ENCODE results near the gene TENM4. TPM values are rescaled to one million over a fixed set of nuclear protein-coding genes. Genes with fewer than 3 reads are reported as not detected.

TENM4 gene
- total RNA-seq, 1 donor from 2014 or later: 5.1 TPM

DNA sequence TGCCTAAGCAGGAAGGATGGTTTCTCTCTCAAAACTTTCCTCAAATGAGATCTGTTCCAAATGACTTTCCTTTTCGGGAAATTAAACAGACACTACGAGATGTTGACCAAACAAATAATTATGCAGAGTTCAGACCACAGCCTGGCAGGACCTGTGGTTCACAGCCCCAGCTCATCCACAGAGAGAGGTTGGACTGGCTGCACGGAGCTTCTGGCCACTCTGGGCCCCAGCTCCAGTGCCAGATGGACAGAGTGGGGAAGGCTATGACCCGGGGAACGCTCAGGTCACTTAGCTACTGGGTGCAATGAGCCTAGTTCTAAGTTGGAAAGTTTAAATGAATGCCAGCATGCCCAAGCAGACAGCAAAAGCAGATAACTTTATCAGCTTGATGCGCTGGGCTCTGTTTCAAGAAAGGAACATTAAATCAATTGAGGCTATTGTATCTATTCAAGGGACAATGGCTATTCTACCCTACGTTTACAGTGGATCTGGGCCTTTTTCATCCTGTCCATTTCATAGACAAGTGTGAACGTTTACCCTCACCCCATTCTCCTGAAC is 710.5 kb downstream of the TENM4 start:
- H3K79me2 ChIP-seq (ENCODE audit: low read depth): no peaks in the 10 kb centered on the region
- no peak overlapping the region for H3K9ac ChIP-seq
- peaks cover 27% of the 10 kb centered on the region for H3K36me3 Mint-ChIP-seq
- no peak for TF ChIP-seq CTCF (IDR thresholded peaks at IDR 0.05)
- no peak for TF ChIP-seq EZH2phosphoT487 (IDR thresholded peaks at IDR 0.05)
- TF ChIP-seq EZH2 (IDR thresholded peaks at IDR 0.05): no peak
- H2AFZ ChIP-seq (replicated peaks): no peak overlapping the region
- H3K4me1 ChIP-seq: no peaks in the 10 kb centered on the region
- no peak overlapping the region for H3K4me2 ChIP-seq
- no peaks in the 10 kb centered on the region for H3K36me3 ChIP-seq
- no peaks in the 10 kb centered on the region for H4K20me1 ChIP-seq (ENCODE audit: low read depth)
- no peak for DNase-seq (ENCODE audit: low spot score)
- no peak overlapping the region for H3K27ac Mint-ChIP-seq
- H3K4me1 Mint-ChIP-seq: no peaks in the 10 kb centered on the region
- H3K27ac ChIP-seq: no peak overlapping the region
- H3K4me3 Mint-ChIP-seq: no peak overlapping the region
- H3F3A ChIP-seq (ENCODE audit: low read depth): no peaks in the 10 kb centered on the region
- no peaks in the 10 kb centered on the region for H3K9me3 Mint-ChIP-seq
- H3K9me3 ChIP-seq (ENCODE audit: low read depth): no peaks in the 10 kb centered on the region
- no peaks in the 10 kb centered on the region for H3K27me3 ChIP-seq
- H3K27me3 Mint-ChIP-seq (ENCODE audit: insufficient read depth, low read depth): peaks cover 5% of the 10 kb centered on the region
- H3K4me3 ChIP-seq: no peak overlapping the region

- peaks cover 31% of the 10 kb centered on the region for H3K36me3 Mint-ChIP-seq
These were observed 713.0 kb downstream of the TENM4 start for GRCh38 chr11:78727816-78728215.

GRCh38 chr11:78725200-78725599 is 715.6 kb downstream of the TENM4 start:
- no peak overlapping the region for H3K4me3 ChIP-seq
- H3K27me3 ChIP-seq: no peaks in the 10 kb centered on the region
- Mint-ChIP-seq H3K27ac (no peak overlapping the region), H3K4me1 (no peaks in the 10 kb centered on the region), H3K4me3 (no peak overlapping the region), H3K36me3 (peaks cover 30% of the 10 kb centered on the region), H3K9me3 (no peaks in the 10 kb centered on the region), H3K27me3 (ENCODE audit: insufficient read depth, low read depth) (no peaks in the 10 kb centered on the region)
- no peak overlapping the region for H3K4me2 ChIP-seq
- no peak overlapping the region for H2AFZ ChIP-seq (replicated peaks)
- H3K79me2 ChIP-seq (ENCODE audit: low read depth): no peaks in the 10 kb centered on the region
- H3K27ac ChIP-seq: no peak overlapping the region
- H3K36me3 ChIP-seq: no peaks in the 10 kb centered on the region
- no peak for DNase-seq (ENCODE audit: low spot score)
- H3K4me1 ChIP-seq: no peaks in the 10 kb centered on the region
- no peaks in the 10 kb centered on the region for H3F3A ChIP-seq (ENCODE audit: low read depth)
- H3K9me3 ChIP-seq (ENCODE audit: low read depth): no peaks in the 10 kb centered on the region
- H4K20me1 ChIP-seq (ENCODE audit: low read depth): no peaks in the 10 kb centered on the region
- TF ChIP-seq CTCF (IDR thresholded peaks at IDR 0.05) (no peak), EZH2phosphoT487 (IDR thresholded peaks at IDR 0.05) (no peak), EZH2 (IDR thresholded peaks at IDR 0.05) (no peak)
- H3K9ac ChIP-seq: no peak overlapping the region

More at GRCh38 chr11:78727816-78728215, 713.0 kb downstream of the TENM4 start:
- Histone ChIP-seq H3K27me3 (no peaks in the 10 kb centered on the region), H3K36me3 (no peaks in the 10 kb centered on the region), H3K4me2 (no peak overlapping the region), H3K4me3 (no peak overlapping the region), H3K4me1 (no peaks in the 10 kb centered on the region), H2AFZ (replicated peaks) (no peak overlapping the region), H3K27ac (no peak overlapping the region), H3K79me2 (ENCODE audit: low read depth) (no peaks in the 10 kb centered on the region), H3K9ac (no peak overlapping the region), H3F3A (ENCODE audit: low read depth) (no peaks in the 10 kb centered on the region), H3K9me3 (ENCODE audit: low read depth) (no peaks in the 10 kb centered on the region), H4K20me1 (ENCODE audit: low read depth) (no peaks in the 10 kb centered on the region)
- H3K4me1 Mint-ChIP-seq: no peaks in the 10 kb centered on the region
- no peaks in the 10 kb centered on the region for H3K9me3 Mint-ChIP-seq
- no peak for TF ChIP-seq EZH2 (IDR thresholded peaks at IDR 0.05)
- TF ChIP-seq EZH2phosphoT487 (IDR thresholded peaks at IDR 0.05): no peak
- no peak for TF ChIP-seq CTCF (IDR thresholded peaks at IDR 0.05)
- H3K4me3 Mint-ChIP-seq: no peak overlapping the region
- H3K27me3 Mint-ChIP-seq (ENCODE audit: insufficient read depth, low read depth): no peaks in the 10 kb centered on the region
- no peak for DNase-seq (ENCODE audit: low spot score)
- H3K27ac Mint-ChIP-seq: no peak overlapping the region

Measured in neural progenitor cell (in vitro differentiated cells).